ENCODE results near the gene IMPA2. TPM values are rescaled to one million over a fixed set of nuclear protein-coding genes. Genes with fewer than 3 reads are reported as not detected.
"Not testable (repeated sequence)": the region's sequence is repeated elsewhere in the genome, so short reads cannot be mapped to it uniquely, and the experiment has no call there.

IMPA2 gene
- total RNA-seq, 1 donor, result 83.7 TPM

GRCh38 chr18:12064086-12064763 is 82.9 kb downstream of the IMPA2 start:
- DNase-seq (ENCODE audit: low read depth in 2 of 3, low spot score in 2 of 3), result no peak

- no peak for DNase-seq (ENCODE audit: low read depth in 2 of 3, low spot score in 2 of 3)
These were observed 84.1 kb downstream of the IMPA2 start for GRCh38 chr18:12065397-12065796.

GRCh38 chr18:12066910-12067511 is 85.7 kb downstream of the IMPA2 start:
- DNase-seq (ENCODE audit: low read depth in 2 of 3, low spot score in 2 of 3), result no peak

- no peak for DNase-seq (ENCODE audit: low read depth in 2 of 3, low spot score in 2 of 3)
These were observed 86.4 kb downstream of the IMPA2 start for GRCh38 chr18:12067671-12068070.

GRCh38 chr18:12068316-12068949 is 87.1 kb downstream of the IMPA2 start:
- not testable (repeated sequence) for DNase-seq (ENCODE audit: low read depth in 2 of 3, low spot score in 2 of 3)

GRCh38 chr18:12068950-12069320 is 87.6 kb downstream of the IMPA2 start:
- no peak for DNase-seq (ENCODE audit: low read depth in 2 of 3, low spot score in 2 of 3)

GRCh38 chr18:12071066-12071465 is 89.8 kb downstream of the IMPA2 start:
- not testable (repeated sequence) for DNase-seq (ENCODE audit: low read depth in 2 of 3, low spot score in 2 of 3)

GRCh38 chr18:12072996-12073395 is 91.7 kb downstream of the IMPA2 start:
- DNase-seq (ENCODE audit: low read depth in 2 of 3, low spot score in 2 of 3), result no peak

- DNase-seq (ENCODE audit: low read depth in 2 of 3, low spot score in 2 of 3), result no peak
These were observed 93.4 kb downstream of the IMPA2 start for GRCh38 chr18:12074736-12075135.

GRCh38 chr18:12076424-12077140 is 95.3 kb downstream of the IMPA2 start:
- DNase-seq (ENCODE audit: low read depth in 2 of 3, low spot score in 2 of 3), result peak in 1 of 3 donors; percentile 13

GRCh38 chr18:12077994-12078393 is 96.7 kb downstream of the IMPA2 start:
- not testable (repeated sequence) for DNase-seq (ENCODE audit: low read depth in 2 of 3, low spot score in 2 of 3)

GRCh38 chr18:12079491-12080237 is 98.4 kb downstream of the IMPA2 start:
- no peak for DNase-seq (ENCODE audit: low read depth in 2 of 3, low spot score in 2 of 3)

Small RNAs within 50 kb of the gene (small RNA-seq; reads per million reads assigned to genes)
- gene AP001542.1, result not detected

Other genes with a start within 250 kb of the IMPA2 start
- 71.6 TPM for gene CHMP1B, start 130.1 kb upstream of the IMPA2 start, total RNA-seq
- gene MPPE1, start 73.2 kb upstream of the IMPA2 start, total RNA-seq, result 21.3 TPM
- gene ANKRD62, start 112.3 kb downstream of the IMPA2 start, total RNA-seq, result not detected